Stimulated activated naive B cell treated with anti-CD40 and anti-IgM and Interleukin-4, amounts not matched to agents 10 μg/mL and 1 μg/mL and 100 μg/mL, for 72 hours (primary cell): Measurements from ENCODE around the gene OR2B2.
A peak's percentile ranks its signal among the peaks of the same experiment; 100 is the strongest.
"Not testable (repeated sequence)": the region's sequence is repeated elsewhere in the genome, so short reads cannot be mapped to it uniquely, and the experiment has no call there.

Experiments
- ATAC-seq, 2 donors: fragments of 150-1000 bp; cut with Tn5 transposase; replicated peaks; 2 replicates each; pipeline ENCODE4 v1.10.0; 2021; ENCODE audit warnings: moderate library complexity in 1 of 2
- DNase-seq: peaks from one replicate; pipeline ENCODE4 v3.0.0; 2021
- H3K27ac Mint-ChIP-seq: one replicate; pipeline ENCODE4 v1.8.0; 2022; ENCODE audit warnings: mild to moderate bottlenecking, mixed read lengths
- H3K27me3 Mint-ChIP-seq, 2 donors: one replicate each; pipeline ENCODE4 v1.8.0; 2022; ENCODE audit warnings: mixed read lengths in 2 of 2
- H3K36me3 Mint-ChIP-seq, 2 donors: one replicate each; pipeline ENCODE4 v1.8.0; 2022; ENCODE audit warnings: mixed read lengths in 2 of 2, mild to moderate bottlenecking in 1 of 2
- H3K4me1 Mint-ChIP-seq, 2 donors: one replicate each; pipeline ENCODE4 v1.8.0; 2022; ENCODE audit warnings: mixed read lengths in 2 of 2, mild to moderate bottlenecking in 1 of 2
- H3K4me3 Mint-ChIP-seq, 2 donors: one replicate each; pipeline ENCODE4 v1.8.0; 2022; ENCODE audit warnings: mild to moderate bottlenecking in 2 of 2, mixed read lengths in 2 of 2, moderate library complexity in 1 of 2
- H3K9me3 Mint-ChIP-seq, 2 donors: one replicate each; pipeline ENCODE4 v1.8.0; 2022; ENCODE audit warnings: mixed read lengths in 2 of 2, mild to moderate bottlenecking in 1 of 2

Gene OR2B2

GRCh38 chr6:27911956-27912446, at the start of gene OR2B2:
OR2B2 (minus strand) TSS chr6:27912396; CDS start chr6:27912319, 77 bp downstream.
- H3K9me3 Mint-ChIP-seq, result peaks cover 0 to 1% of the 10 kb centered on the region in 2 donors
- DNase-seq (no peak), ATAC-seq (no peak)
- no peaks in the 10 kb centered on the region for H3K27me3 Mint-ChIP-seq
- no peaks in the 10 kb centered on the region for H3K36me3 Mint-ChIP-seq
- H3K27ac Mint-ChIP-seq, result no peak within 1 kb of the TSS
- H3K4me3 Mint-ChIP-seq, result no peak within 1 kb of the TSS
- no peaks in the 10 kb centered on the region for H3K4me1 Mint-ChIP-seq

- Mint-ChIP-seq H3K4me1 (peaks cover 0 to 2% of the 10 kb centered on the region in 2 donors), H3K4me3 (no peak overlapping the region), H3K36me3 (no peaks in the 10 kb centered on the region), H3K9me3 (no peaks in the 10 kb centered on the region), H3K27ac (no peak overlapping the region), H3K27me3 (no peaks in the 10 kb centered on the region)
- no peak for ATAC-seq
- no peak for DNase-seq
Observed at GRCh38 chr6:27957516-27957915, 45.3 kb upstream of the OR2B2 start.

GRCh38 chr6:27956941-27957340, 44.7 kb upstream of the OR2B2 start, which contains the start of gene OR2B6:
OR2B6 (plus strand) TSS chr6:27957241; CDS start chr6:27957241, 0 bp downstream.
- no peaks in the 10 kb centered on the region for H3K9me3 Mint-ChIP-seq
- H3K27ac Mint-ChIP-seq, result peak within 1 kb of the TSS; percentile 42
- H3K36me3 Mint-ChIP-seq, result no peaks in the 10 kb centered on the region
- no peak for ATAC-seq
- no peak within 1 kb of the TSS for H3K4me3 Mint-ChIP-seq
- H3K27me3 Mint-ChIP-seq, result no peaks in the 10 kb centered on the region
- DNase-seq, result no peak
- H3K4me1 Mint-ChIP-seq, result peaks cover 0 to 2% of the 10 kb centered on the region in 2 donors

- Mint-ChIP-seq H3K4me1 (no peaks in the 10 kb centered on the region), H3K9me3 (peaks cover 0 to 2% of the 10 kb centered on the region in 2 donors), H3K36me3 (no peaks in the 10 kb centered on the region), H3K27ac (no peak overlapping the region), H3K4me3 (no peak overlapping the region), H3K27me3 (no peaks in the 10 kb centered on the region)
- ATAC-seq (no peak), DNase-seq (no peak)
Observed at GRCh38 chr6:27951040-27951439, 38.8 kb upstream of the OR2B2 start.

- Mint-ChIP-seq H3K27me3 (no peaks in the 10 kb centered on the region), H3K27ac (no peak overlapping the region), H3K4me3 (no peak overlapping the region), H3K4me1 (no peaks in the 10 kb centered on the region), H3K36me3 (no peaks in the 10 kb centered on the region), H3K9me3 (peaks cover 0 to 4% of the 10 kb centered on the region in 2 donors)
- ATAC-seq, result no peak
- DNase-seq, result no peak
Observed at GRCh38 chr6:27948237-27948636, 36.0 kb upstream of the OR2B2 start.

- H3K36me3 Mint-ChIP-seq, H3K9me3 Mint-ChIP-seq, H3K27ac Mint-ChIP-seq, H3K4me3 Mint-ChIP-seq, H3K4me1 Mint-ChIP-seq, H3K27me3 Mint-ChIP-seq, ATAC-seq, DNase-seq: not testable (repeated sequence)
Observed at GRCh38 chr6:27943072-27943471, 30.9 kb upstream of the OR2B2 start.

- no peak for ATAC-seq
- H3K4me3 Mint-ChIP-seq, result no peak overlapping the region
- H3K4me1 Mint-ChIP-seq, result peaks cover 0 to 1% of the 10 kb centered on the region in 2 donors
- H3K27ac Mint-ChIP-seq, result no peak overlapping the region
- H3K36me3 Mint-ChIP-seq, result peaks cover 2 to 3% of the 10 kb centered on the region in 2 donors
- DNase-seq, result no peak
- H3K9me3 Mint-ChIP-seq, result peaks cover 0 to 2% of the 10 kb centered on the region in 2 donors
- H3K27me3 Mint-ChIP-seq, result peaks cover 5 to 9% of the 10 kb centered on the region in 2 donors
Observed at GRCh38 chr6:27940766-27941165, 28.6 kb upstream of the OR2B2 start.

GRCh38 chr6:27931209-27931608, 19.0 kb upstream of the OR2B2 start:
- H3K4me1 Mint-ChIP-seq, result no peaks in the 10 kb centered on the region

GRCh38 chr6:27929930-27930329, 17.7 kb upstream of the OR2B2 start:
- peaks cover 3 to 11% of the 10 kb centered on the region in 2 donors for H3K36me3 Mint-ChIP-seq
- not testable (repeated sequence) for DNase-seq, H3K27ac Mint-ChIP-seq, H3K4me3 Mint-ChIP-seq, H3K4me1 Mint-ChIP-seq, H3K27me3 Mint-ChIP-seq, ATAC-seq, H3K9me3 Mint-ChIP-seq

More at GRCh38 chr6:27931209-27931608, 19.0 kb upstream of the OR2B2 start:
- no peak overlapping the region for H3K4me3 Mint-ChIP-seq
- peaks cover 5 to 7% of the 10 kb centered on the region in 2 donors for H3K9me3 Mint-ChIP-seq
- no peak for ATAC-seq
- H3K36me3 Mint-ChIP-seq, result peaks cover 3 to 11% of the 10 kb centered on the region in 2 donors
- no peak for DNase-seq
- H3K27ac Mint-ChIP-seq, result no peak overlapping the region
- H3K27me3 Mint-ChIP-seq, result peaks cover 0 to 7% of the 10 kb centered on the region in 2 donors

- not testable (repeated sequence) for DNase-seq, H3K27ac Mint-ChIP-seq, H3K4me1 Mint-ChIP-seq, ATAC-seq, H3K4me3 Mint-ChIP-seq, H3K27me3 Mint-ChIP-seq, H3K9me3 Mint-ChIP-seq
- H3K36me3 Mint-ChIP-seq, result peaks cover 3 to 11% of the 10 kb centered on the region in 2 donors
Observed at GRCh38 chr6:27928041-27928440, 15.8 kb upstream of the OR2B2 start.

- no peaks in the 10 kb centered on the region for H3K4me1 Mint-ChIP-seq
- peaks cover 0 to 3% of the 10 kb centered on the region in 2 donors for H3K27me3 Mint-ChIP-seq
- H3K27ac Mint-ChIP-seq, result no peak overlapping the region
- H3K9me3 Mint-ChIP-seq, result peaks cover 0 to 2% of the 10 kb centered on the region in 2 donors
- H3K4me3 Mint-ChIP-seq, result no peak overlapping the region
- peaks cover 0 to 3% of the 10 kb centered on the region in 2 donors for H3K36me3 Mint-ChIP-seq
- no peak for ATAC-seq
- no peak for DNase-seq
Observed at GRCh38 chr6:27924179-27924578, 12.0 kb upstream of the OR2B2 start.

GRCh38 chr6:27922949-27923348, 10.8 kb upstream of the OR2B2 start:
- Mint-ChIP-seq H3K4me3 (no peak overlapping the region), H3K27me3 (no peaks in the 10 kb centered on the region)
- ATAC-seq, result no peak

GRCh38 chr6:27908017-27908416, 4.2 kb downstream of the OR2B2 start:
- no peak overlapping the region for H3K4me3 Mint-ChIP-seq
- peaks cover 0 to 1% of the 10 kb centered on the region in 2 donors for H3K9me3 Mint-ChIP-seq
- DNase-seq, result no peak
- peaks cover under 1% of the 10 kb centered on the region in 2 donors for H3K4me1 Mint-ChIP-seq
- peaks cover 0 to under 1% of the 10 kb centered on the region in 2 donors for H3K27me3 Mint-ChIP-seq
- no peak for ATAC-seq
- H3K36me3 Mint-ChIP-seq, result no peaks in the 10 kb centered on the region
- H3K27ac Mint-ChIP-seq, result no peak overlapping the region

More at GRCh38 chr6:27922949-27923348, 10.8 kb upstream of the OR2B2 start:
- Mint-ChIP-seq H3K4me1 (no peaks in the 10 kb centered on the region), H3K9me3 (no peaks in the 10 kb centered on the region), H3K27ac (no peak overlapping the region), H3K36me3 (no peaks in the 10 kb centered on the region)
- no peak for DNase-seq

GRCh38 chr6:27902335-27903314, 9.6 kb downstream of the OR2B2 start:
- Mint-ChIP-seq H3K27ac (peak overlapping the region; percentile 99), H3K4me1 (peaks cover 8 to 10% of the 10 kb centered on the region in 2 donors), H3K36me3 (peaks cover 6 to 9% of the 10 kb centered on the region in 2 donors), H3K4me3 (peak overlapping the region; percentile 86 to 87), H3K27me3 (peaks cover 7 to 8% of the 10 kb centered on the region in 2 donors), H3K9me3 (peaks cover 0 to 3% of the 10 kb centered on the region in 2 donors)
- peak; percentile 76 for DNase-seq
- ATAC-seq, result peak; percentile 83 to 87
